ENCODE data around the gene PALLD.

PALLD gene

GRCh38 chr4:168879188-168879587, 382.3 kb downstream of the PALLD start:
- no peak for DNase-seq (ENCODE audit: low spot score)

DNA sequence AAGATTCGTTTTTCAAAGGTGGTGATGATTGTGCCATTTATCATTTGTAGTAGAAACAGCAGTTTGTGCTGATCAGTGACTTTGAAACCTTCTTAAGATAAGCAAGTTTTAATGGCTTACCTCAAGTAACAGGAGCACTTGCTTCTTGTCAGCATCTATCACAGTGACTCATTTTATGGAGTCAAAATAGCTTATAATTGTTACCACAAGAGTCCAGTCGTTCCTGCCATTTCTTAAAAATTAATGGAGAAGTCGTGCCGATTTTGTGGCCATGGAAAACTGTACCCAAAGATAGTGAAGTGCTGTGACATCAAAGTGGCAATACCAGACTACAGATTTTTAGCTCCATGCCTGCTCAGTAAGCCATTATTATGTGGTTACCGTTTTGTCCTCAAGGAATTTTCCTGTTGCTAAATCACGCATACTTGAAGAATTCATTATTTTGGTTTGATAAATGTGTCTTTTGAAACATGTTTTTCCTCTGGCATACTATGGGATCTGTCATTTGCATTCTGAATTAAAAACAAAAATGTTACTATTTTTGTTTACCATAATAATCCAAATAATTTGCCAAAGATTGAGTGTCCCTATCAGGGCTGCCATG, 383.3 kb downstream of the PALLD start:
- DNase-seq (ENCODE audit: low spot score) = no peak

GRCh38 chr4:168880811-168881595, 384.2 kb downstream of the PALLD start:
- DNase-seq (ENCODE audit: low spot score) = no peak

- DNase-seq (ENCODE audit: low spot score) = no peak
These were observed 385.0 kb downstream of the PALLD start for GRCh38 chr4:168881781-168882420.

DNA sequence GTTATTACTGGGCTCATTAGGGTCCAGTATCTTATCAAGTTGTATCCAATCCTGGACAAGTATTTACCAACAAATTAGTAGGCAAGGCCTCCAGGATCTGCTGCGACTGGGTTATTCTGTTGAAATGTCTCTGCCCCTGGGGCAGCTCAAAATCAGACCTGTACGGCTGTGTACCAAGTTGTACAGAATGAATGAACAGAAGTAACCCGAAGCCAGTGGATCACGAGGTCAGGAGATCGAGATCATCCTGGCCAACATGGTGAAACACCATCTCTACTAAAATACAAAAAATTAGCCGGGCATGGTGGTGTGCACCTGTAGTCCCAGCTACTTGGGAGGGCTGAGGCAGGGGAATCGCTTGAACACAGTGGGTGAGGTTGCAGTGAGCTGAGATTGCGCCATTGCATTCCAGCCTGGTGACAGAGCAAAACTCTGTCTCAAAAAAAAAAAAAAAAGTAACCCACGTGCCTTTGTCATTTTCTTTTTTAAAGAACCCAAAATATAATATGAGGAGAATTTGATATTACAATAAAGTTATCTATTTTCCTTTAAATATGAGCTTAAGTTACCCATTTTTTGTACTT, 385.9 kb downstream of the PALLD start:
- no peak for DNase-seq (ENCODE audit: low spot score)

DNA sequence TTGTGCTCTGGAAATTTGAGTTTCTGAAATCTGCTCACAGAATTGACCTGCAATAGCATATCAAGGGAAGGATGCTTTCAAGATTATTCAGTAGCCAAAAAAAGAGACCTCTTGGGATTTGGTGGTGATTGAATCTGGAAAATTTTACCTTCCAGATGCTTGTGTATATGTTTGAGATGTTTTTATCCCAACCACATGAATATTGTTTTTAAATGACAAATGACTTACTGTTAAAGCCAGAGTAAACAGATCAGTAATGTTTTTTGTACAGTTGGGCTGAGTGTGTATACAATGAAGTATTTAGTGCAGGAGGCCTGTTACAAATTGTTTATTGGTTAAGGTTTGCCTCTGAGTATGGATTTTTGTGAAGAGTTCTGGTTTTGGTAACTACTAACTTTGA, 386.7 kb downstream of the PALLD start:
- DNase-seq (ENCODE audit: low spot score) = no peak

DNA sequence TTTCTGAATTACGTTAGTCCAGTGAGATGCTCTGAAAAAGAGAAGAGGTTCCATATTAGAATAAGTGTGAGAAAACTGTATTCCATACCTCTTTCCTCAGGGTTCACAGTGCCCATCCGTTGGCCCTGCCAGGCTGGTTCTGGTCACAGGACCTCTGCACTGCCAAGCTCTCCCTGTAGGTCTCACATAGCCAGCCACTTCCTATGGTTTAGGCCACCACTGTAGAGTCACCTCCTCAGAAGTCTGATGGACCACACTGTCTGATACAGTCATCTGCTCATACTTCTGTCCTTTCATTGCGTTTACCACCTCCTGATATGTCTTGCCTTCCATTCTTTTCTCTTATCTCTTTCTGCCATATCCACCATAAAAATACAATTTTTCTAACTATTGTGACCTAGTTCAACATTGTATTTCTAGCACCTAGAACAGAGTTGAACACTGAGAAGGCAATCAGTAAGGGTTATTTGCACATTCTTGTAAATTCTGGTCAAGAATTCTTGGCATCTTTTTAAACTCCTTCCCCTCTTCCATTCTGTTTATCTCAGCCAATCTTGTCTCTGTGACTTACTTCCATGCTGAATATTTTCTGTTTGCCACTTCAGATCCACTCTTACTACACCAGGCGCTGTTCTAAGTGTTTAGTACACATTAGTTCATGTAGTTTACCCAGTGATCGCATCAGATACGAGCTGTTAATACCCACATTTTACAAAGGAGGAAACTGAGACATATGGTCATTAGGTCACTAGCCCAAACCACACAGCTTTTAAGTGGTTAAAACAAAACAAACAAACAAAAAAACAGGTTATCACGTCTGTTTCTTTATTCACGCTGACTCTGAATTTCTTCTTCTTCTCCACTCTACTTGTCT, 387.6 kb downstream of the PALLD start:
- no peak for DNase-seq (ENCODE audit: low spot score)

DNA sequence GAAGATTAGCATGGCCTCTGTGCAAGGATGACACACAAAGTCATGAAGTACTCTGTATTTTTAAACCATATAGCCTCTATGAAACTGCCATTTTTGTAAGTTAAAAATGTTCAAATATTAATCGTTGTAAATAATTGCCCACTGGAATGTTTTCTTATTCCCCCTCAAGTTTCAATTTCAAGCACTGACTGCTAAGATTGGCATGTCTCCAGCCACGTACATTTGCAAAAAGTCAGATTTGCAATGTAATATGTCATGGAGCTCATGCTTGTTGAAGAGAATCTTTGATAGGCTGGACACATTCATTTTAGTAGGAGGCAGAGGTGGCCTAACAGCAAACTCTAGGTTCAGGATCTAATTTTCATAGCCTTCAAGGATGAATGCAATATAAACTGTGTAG, 388.5 kb downstream of the PALLD start:
- DNase-seq (ENCODE audit: low spot score) = no peak

- no peak for DNase-seq (ENCODE audit: low spot score)
These were observed 389.5 kb downstream of the PALLD start for GRCh38 chr4:168886351-168886750.

DNA sequence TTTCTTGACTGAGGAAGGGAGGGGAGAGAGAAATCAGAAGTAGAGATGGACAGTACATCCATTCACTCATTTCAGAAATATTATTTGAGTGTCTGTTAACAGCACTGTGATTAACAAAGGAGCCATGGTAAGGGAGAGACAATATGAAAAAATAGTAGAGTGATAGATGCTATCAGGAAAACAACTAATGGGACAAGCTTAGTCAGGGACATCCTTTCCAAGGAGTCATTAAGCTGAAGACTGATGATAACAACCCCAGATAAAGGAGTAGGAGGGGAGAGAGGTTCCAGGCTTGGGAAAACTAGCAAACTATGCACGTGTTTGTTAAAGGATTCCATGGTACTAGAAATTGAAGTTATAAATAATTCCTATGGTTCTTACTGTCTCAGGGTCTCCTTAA, 391.0 kb downstream of the PALLD start:
- no peak for DNase-seq (ENCODE audit: low spot score)

DNA sequence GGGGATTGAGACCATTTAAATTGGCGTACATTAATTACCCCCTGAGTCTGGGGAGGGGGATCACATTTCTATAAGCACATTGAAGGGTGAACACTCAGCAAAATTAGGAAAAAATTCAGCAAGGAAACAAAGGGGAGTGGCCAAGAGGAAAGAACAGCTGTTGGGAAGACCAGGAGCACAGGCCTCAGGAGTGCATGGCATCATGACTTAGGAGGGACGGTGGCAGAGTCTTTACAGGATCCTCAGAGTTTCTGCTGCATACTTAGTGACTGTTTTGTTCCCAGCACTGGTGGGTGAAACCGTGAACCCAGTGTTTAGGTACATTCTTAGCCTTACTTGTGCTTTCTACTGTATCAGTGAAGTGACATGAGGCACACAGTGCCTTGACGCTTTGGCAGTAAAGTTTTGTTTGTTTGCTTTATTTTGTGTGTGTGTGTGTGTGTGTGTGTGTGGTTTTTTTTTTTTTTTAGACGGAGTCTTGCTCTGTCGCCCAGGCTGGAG, 391.9 kb downstream of the PALLD start:
- no peak for DNase-seq (ENCODE audit: low spot score)

- no peak for DNase-seq (ENCODE audit: low spot score)
These were observed 394.2 kb downstream of the PALLD start for GRCh38 chr4:168891086-168891485.

DNA sequence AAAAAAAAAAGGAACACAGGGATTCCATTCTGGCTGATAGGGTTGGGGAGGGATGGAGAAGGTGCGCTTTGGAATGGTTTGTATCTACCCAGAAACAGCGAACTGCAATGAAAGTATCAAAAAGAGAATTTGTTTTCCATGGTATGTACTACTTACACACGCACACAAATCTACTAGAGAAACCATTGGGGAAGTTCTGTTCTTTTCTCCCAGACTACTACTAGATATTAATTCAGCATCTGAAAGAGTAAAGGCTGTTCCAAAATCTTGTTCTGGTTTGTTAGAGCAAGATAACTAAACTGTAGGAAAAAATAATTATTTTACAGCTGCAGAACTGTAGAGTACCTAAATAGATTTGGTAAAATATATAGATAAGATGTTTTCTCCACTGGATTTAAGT, 394.8 kb downstream of the PALLD start:
- DNase-seq (ENCODE audit: low spot score) = no peak

GRCh38 chr4:168892475-168892874, 395.6 kb downstream of the PALLD start:
- DNase-seq (ENCODE audit: low spot score) = no peak

DNA sequence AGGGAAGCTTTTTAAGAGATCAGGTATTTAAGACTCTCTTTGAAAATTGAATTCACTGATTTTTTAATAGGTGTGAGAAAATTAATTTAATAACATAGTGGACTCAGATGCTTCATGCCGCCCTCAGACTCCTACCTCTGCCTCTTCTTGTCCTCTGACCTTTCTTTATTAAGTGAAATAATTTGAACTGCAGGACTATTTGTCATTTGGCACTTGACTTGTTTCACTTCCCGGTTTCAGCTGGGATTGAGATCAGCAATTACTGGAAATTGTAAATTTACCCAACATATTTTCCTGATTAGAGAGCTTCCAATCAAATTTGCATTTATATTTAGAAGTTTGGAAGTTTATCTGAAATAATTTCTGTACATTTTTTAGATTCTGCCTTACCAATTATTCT, 396.4 kb downstream of the PALLD start:
- no peak for DNase-seq (ENCODE audit: low spot score)

GRCh38 chr4:168893807-168894206, 397.0 kb downstream of the PALLD start:
- no peak for DNase-seq (ENCODE audit: low spot score)

- DNase-seq (ENCODE audit: low spot score) = no peak
These were observed 403.2 kb downstream of the PALLD start for GRCh38 chr4:168900080-168900479.

GRCh38 chr4:168907119-168907698, 410.4 kb downstream of the PALLD start:
- no peak for DNase-seq (ENCODE audit: low spot score)

DNA sequence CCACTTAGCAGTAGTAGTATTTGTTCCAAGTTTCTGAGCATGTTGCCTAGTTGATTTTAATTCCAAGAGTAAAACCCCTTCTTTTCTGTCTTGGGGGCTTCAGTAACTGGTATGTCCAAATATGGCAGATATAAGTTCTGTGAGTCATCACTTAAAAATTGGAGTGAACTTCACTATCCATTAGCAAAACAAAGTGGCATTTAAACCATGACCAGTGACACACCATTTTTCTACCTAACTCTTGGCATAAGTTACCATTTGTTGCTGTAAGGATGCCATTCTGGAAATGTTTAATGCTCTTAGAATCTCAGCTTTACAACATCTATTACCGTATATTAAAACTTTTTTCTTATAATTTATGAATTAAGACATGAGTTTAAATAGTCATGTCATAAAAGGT, 411.2 kb downstream of the PALLD start:
- no peak for DNase-seq (ENCODE audit: low spot score)

GRCh38 chr4:168908851-168909273, 412.0 kb downstream of the PALLD start:
- DNase-seq (ENCODE audit: low spot score) = no peak

GRCh38 chr4:168914095-168914494, 417.2 kb downstream of the PALLD start:
- DNase-seq (ENCODE audit: low spot score) = no peak
